HEK293T (cell line): ENCODE results near the gene OXTR.

Source experiments
- ARNT ChIP-seq: fragments of 450-650 bp; IDR thresholded peaks from 2 replicates; pipeline ENCODE4 v1.6.1; 2017; ENCODE audit warnings: mild to moderate bottlenecking
- BHLHE40 ChIP-seq: fragments of 450-650 bp; IDR thresholded peaks from 2 replicates; pipeline ENCODE4 v1.6.1; 2016; ENCODE audit warnings: mild to moderate bottlenecking, moderate library complexity, borderline replicate concordance
- CTBP1 ChIP-seq: fragments of 450-650 bp; IDR thresholded peaks from 2 replicates; pipeline ENCODE4 v1.6.1; 2016; ENCODE audit warnings: borderline replicate concordance
- ELF4 ChIP-seq: fragments of 450-650 bp; IDR thresholded peaks from 2 replicates; pipeline ENCODE4 v1.6.1; 2017; ENCODE audit warnings: antibody characterized with exemption
- FOXA1 ChIP-seq: fragments of 450-650 bp; IDR thresholded peaks from 2 replicates; pipeline ENCODE4 v1.6.1; 2016; ENCODE audit warnings: mild to moderate bottlenecking
- FOXK2 ChIP-seq: fragments of 450-650 bp; IDR thresholded peaks from 2 replicates; pipeline ENCODE4 v1.6.1; 2016; ENCODE audit warnings: mild to moderate bottlenecking
- FOXM1 ChIP-seq: fragments of 450-650 bp; IDR thresholded peaks from 2 replicates; pipeline ENCODE4 v1.6.1; 2017; ENCODE audit warnings: mild to moderate bottlenecking, borderline replicate concordance
- L3MBTL2 ChIP-seq: fragments of 450-650 bp; conservative IDR thresholded peaks from 2 replicates; pipeline ENCODE4 v1.6.1; 2016; ENCODE audit warnings: mild to moderate bottlenecking
- LEF1 ChIP-seq: fragments of 450-650 bp; IDR thresholded peaks from 2 replicates; pipeline ENCODE4 v1.6.1; 2017; ENCODE audit warnings: mild to moderate bottlenecking, borderline replicate concordance
- SP1 ChIP-seq: fragments of 450-650 bp; IDR thresholded peaks from 2 replicates; pipeline ENCODE4 v1.6.1; 2017
- TARDBP ChIP-seq: fragments of 450-650 bp; IDR thresholded peaks from 2 replicates; pipeline ENCODE4 v1.6.1; 2016
- ZNF384 ChIP-seq: fragments of 450-650 bp; IDR thresholded peaks from 2 replicates; pipeline ENCODE4 v1.6.1; 2016

DNA sequence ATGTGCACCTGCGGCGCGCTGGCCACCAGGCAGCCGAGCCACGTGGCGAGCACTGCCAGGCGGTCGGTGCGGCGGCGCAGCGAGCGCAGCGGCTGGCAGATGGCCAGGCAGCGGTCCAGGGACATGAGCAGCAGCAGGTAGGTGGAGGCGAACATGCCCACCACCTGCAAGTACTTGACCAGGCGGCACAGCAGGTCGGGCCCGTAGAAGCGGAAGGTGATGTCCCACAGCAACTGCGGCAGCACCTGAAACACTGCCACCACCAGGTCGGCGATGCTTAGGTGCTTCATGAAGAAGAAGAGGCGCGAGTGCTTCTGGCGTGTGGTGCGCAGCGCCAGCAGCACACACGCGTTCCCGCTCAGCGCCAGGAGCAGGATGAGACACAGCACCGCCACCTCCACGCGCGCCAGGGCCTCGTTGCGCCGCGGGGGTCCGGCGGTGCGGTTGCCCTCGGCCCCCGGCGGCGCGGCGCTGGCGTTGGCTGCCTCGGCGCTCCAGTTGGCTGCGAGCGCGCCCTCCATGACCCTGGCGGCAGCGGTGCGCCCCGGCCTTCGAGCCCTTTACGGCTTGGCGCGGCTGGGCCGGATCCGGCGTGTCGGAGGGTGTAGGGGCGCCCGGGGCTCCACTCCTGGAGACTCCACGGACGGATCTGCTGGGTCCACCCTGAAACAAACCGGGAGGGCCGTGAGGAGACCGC is 1.6 kb downstream of the OXTR start:
- TF ChIP-seq TARDBP (no peak), BHLHE40 (no peak), ZNF384 (no peak), SP1 (no peak), ELF4 (no peak), FOXA1 (no peak), L3MBTL2 (no peak), FOXM1 (no peak), FOXK2 (no peak), ARNT (no peak), CTBP1 (no peak), LEF1 (no peak)
